GM12873 (cell line): ENCODE data around the gene GBP5.

Experiments used
- CTCF ChIP-seq: IDR thresholded peaks from 2 replicates; pipeline ENCODE4 v1.5.1; 2012; ENCODE audit warnings: low read depth, mild to moderate bottlenecking, moderate library complexity, low read length, control low read depth; ENCODE audit not compliant: insufficient read depth; ENCODE audit errors: missing control alignments

The GBP5 gene

GRCh38 chr1:89306273-89306672 is 33.6 kb upstream of the GBP5 start:
- no peak for TF ChIP-seq CTCF

- TF ChIP-seq CTCF = no peak
Observed at GRCh38 chr1:89305493-89305892, 32.8 kb upstream of the GBP5 start.

GRCh38 chr1:89304572-89305230 is 32.0 kb upstream of the GBP5 start:
- TF ChIP-seq CTCF = no peak

GRCh38 chr1:89302697-89303332 is 30.2 kb upstream of the GBP5 start:
- no peak for TF ChIP-seq CTCF

GRCh38 chr1:89298461-89298860 is 25.8 kb upstream of the GBP5 start:
- TF ChIP-seq CTCF = no peak

- TF ChIP-seq CTCF = no peak
Observed at GRCh38 chr1:89295187-89295586, 22.5 kb upstream of the GBP5 start.

- TF ChIP-seq CTCF = no peak
Observed at GRCh38 chr1:89291276-89291675, 18.6 kb upstream of the GBP5 start.
